HG03108 (cell line): ENCODE data around the gene SYNE2.

ENCODE experiments used
- ATAC-seq: cut with Tn5 transposase; IDR thresholded peaks from one replicate; pipeline ENCODE4 v1.9.1; 2021; ENCODE audit warnings: moderate library complexity; ENCODE audit not compliant: unreplicated experiment

Gene SYNE2

GRCh38 chr14:63952933-63953437, 100.2 kb downstream of the SYNE2 start:
- no peak for ATAC-seq

- no peak for ATAC-seq
Measured at GRCh38 chr14:63956326-63956725, 103.5 kb downstream of the SYNE2 start.

- no peak for ATAC-seq
Measured at GRCh38 chr14:63960926-63961567, 108.2 kb downstream of the SYNE2 start.

GRCh38 chr14:63962906-63963305, 110.1 kb downstream of the SYNE2 start:
- no peak for ATAC-seq

- no peak for ATAC-seq
Measured at GRCh38 chr14:63963439-63963838, 110.6 kb downstream of the SYNE2 start.

- no peak for ATAC-seq
Measured at GRCh38 chr14:63964113-63964512, 111.3 kb downstream of the SYNE2 start.

- ATAC-seq = no peak
Measured at GRCh38 chr14:63966407-63966806, 113.6 kb downstream of the SYNE2 start.

- ATAC-seq = no peak
Measured at GRCh38 chr14:63972323-63972932, 119.6 kb downstream of the SYNE2 start.

GRCh38 chr14:63974176-63974575, 121.4 kb downstream of the SYNE2 start:
- no peak for ATAC-seq

GRCh38 chr14:63981569-63981968, 128.8 kb downstream of the SYNE2 start:
- no peak for ATAC-seq

- ATAC-seq = no peak
Measured at GRCh38 chr14:63982156-63982555, 129.4 kb downstream of the SYNE2 start.

- no peak for ATAC-seq
Measured at GRCh38 chr14:63982629-63983028, 129.8 kb downstream of the SYNE2 start.

- no peak for ATAC-seq
Measured at GRCh38 chr14:63986789-63987533, 134.2 kb downstream of the SYNE2 start.

- no peak for ATAC-seq
Measured at GRCh38 chr14:63988579-63988978, 135.8 kb downstream of the SYNE2 start.

GRCh38 chr14:63991833-63992232, 139.0 kb downstream of the SYNE2 start:
- no peak for ATAC-seq

- ATAC-seq = no peak
Measured at GRCh38 chr14:63992858-63993257, 140.1 kb downstream of the SYNE2 start.

- no peak for ATAC-seq
Measured at GRCh38 chr14:63993992-63994391, 141.2 kb downstream of the SYNE2 start.

- ATAC-seq = no peak
Measured at GRCh38 chr14:63995285-63995684, 142.5 kb downstream of the SYNE2 start.

- no peak for ATAC-seq
Measured at GRCh38 chr14:63996016-63996415, 143.2 kb downstream of the SYNE2 start.

GRCh38 chr14:63996625-63997220, 143.9 kb downstream of the SYNE2 start:
- ATAC-seq = no peak

- no peak for ATAC-seq
Measured at GRCh38 chr14:64000749-64001148, 147.9 kb downstream of the SYNE2 start.

- no peak for ATAC-seq
Measured at GRCh38 chr14:64005822-64006221, 153.0 kb downstream of the SYNE2 start.
